Hepatocyte (in vitro differentiated cells): ENCODE data around the gene ROR1. TPM values are rescaled to one million over a fixed set of nuclear protein-coding genes. Genes with fewer than 3 reads are reported as not detected.

ENCODE experiments used
- DNase-seq: peaks from one replicate; pipeline ENCODE4 v3.0.0-alpha.2; 2016; ENCODE audit warnings: low spot score
- H2AFZ ChIP-seq: fragments of 200-600 bp; sonication (generic); 2 replicates; pipeline ENCODE4 v1.6.0; 2016; ENCODE audit warnings: antibody characterized with exemption, mild to moderate bottlenecking
- H3K27ac ChIP-seq: fragments of 200-600 bp; sonication (generic); 2 replicates; pipeline ENCODE4 v1.5.1; 2016; ENCODE audit warnings: mild to moderate bottlenecking
- H3K27me3 ChIP-seq: fragments of 200-600 bp; sonication (generic); 2 replicates; pipeline ENCODE4 v1.6.1; 2016
- H3K36me3 ChIP-seq: fragments of 200-600 bp; sonication (generic); replicated peaks from 2 replicates; pipeline ENCODE4 v1.5.1; 2016; ENCODE audit warnings: low read depth; ENCODE audit not compliant: insufficient read depth
- H3K4me1 ChIP-seq: fragments of 200-600 bp; sonication (generic); 2 replicates; pipeline ENCODE4 v1.5.1; 2016; ENCODE audit warnings: mild to moderate bottlenecking, moderate library complexity; ENCODE audit not compliant: insufficient read depth
- H3K4me2 ChIP-seq: fragments of 200-600 bp; sonication (generic); 2 replicates; pipeline ENCODE4 v1.6.0; 2016
- H3K4me3 ChIP-seq: fragments of 200-600 bp; sonication (generic); 2 replicates; pipeline ENCODE4 v1.5.1; 2016; ENCODE audit warnings: mild to moderate bottlenecking
- H3K79me2 ChIP-seq: fragments of 200-600 bp; sonication (generic); 2 replicates; pipeline ENCODE4 v1.6.0; 2017; ENCODE audit warnings: mild to moderate bottlenecking
- H3K9me2 ChIP-seq: fragments of 200-600 bp; sonication (generic); replicated peaks from 2 replicates; pipeline ENCODE4 v1.6.0; 2017; ENCODE audit warnings: mild to moderate bottlenecking; ENCODE audit not compliant: insufficient read depth
- H3K9me3 ChIP-seq: fragments of 200-600 bp; sonication (generic); 2 replicates; pipeline ENCODE4 v1.5.1; 2016; ENCODE audit warnings: low read depth, mild to moderate bottlenecking
- H4K20me1 ChIP-seq: fragments of 200-600 bp; sonication (generic); 2 replicates; pipeline ENCODE4 v1.6.0; 2016; ENCODE audit warnings: mild to moderate bottlenecking; ENCODE audit not compliant: insufficient read depth, poor library complexity, severe bottlenecking
- CTCF ChIP-seq: fragments of 200-600 bp; sonication (generic); IDR thresholded peaks from 2 replicates; pipeline ENCODE4 v1.5.1; 2016; ENCODE audit warnings: antibody characterized with exemption, mild to moderate bottlenecking; ENCODE audit not compliant: poor library complexity
- EZH2 ChIP-seq: fragments of 200-600 bp; sonication (generic); IDR thresholded peaks from 2 replicates; pipeline ENCODE4 v1.6.1; 2016; ENCODE audit warnings: antibody characterized with exemption, mild to moderate bottlenecking, borderline replicate concordance
- EZH2phosphoT487 ChIP-seq: fragments of 200-600 bp; sonication (generic); IDR thresholded peaks from one replicate; pipeline ENCODE4 v1.6.1; 2018; ENCODE audit warnings: antibody characterized with exemption, mild to moderate bottlenecking, low read depth, moderate library complexity; ENCODE audit not compliant: unreplicated experiment, severe bottlenecking
- WGBS: methylation state at CpG from one replicate; pipeline ENCODE4 v1.1.6; 2016; ENCODE audit warnings: low lambda C conversion rate; ENCODE audit errors: missing lambda C conversion rate; 5-methylcytosine and 5-hydroxymethylcytosine counted together
- polyA plus RNA-seq: library from polyadenylated mRNA; unstranded; fragments of >200 nt; fragmentation: Nextera tagmentation; extraction: Ambion mirVana; gene quantifications from 2 replicates; pipeline ENCODE4 v1.2.1, GENCODE V29; 2016
- total RNA-seq: library from RNA; depleted of rRNA; stranded (reverse); fragments of >200 nt; gene quantifications from 2 replicates; pipeline ENCODE4 v1.2.3, GENCODE V29; 2014

The ROR1 gene
- total and polyA plus RNA-seq, 2 experiments from 2014 or later, result 16.4 to 27.7 TPM

- Histone ChIP-seq H3K9me3 (no peaks in the 10 kb centered on the region), H3K4me2 (no peak overlapping the region), H3K36me3 (no peaks in the 10 kb centered on the region), H3K9me2 (no peaks in the 10 kb centered on the region), H3K79me2 (peaks cover 2% of the 10 kb centered on the region), H4K20me1 (no peaks in the 10 kb centered on the region), H3K27me3 (no peaks in the 10 kb centered on the region), H3K27ac (no peak overlapping the region), H3K4me1 (no peaks in the 10 kb centered on the region), H3K4me3 (no peak overlapping the region), H2AFZ (no peak overlapping the region)
- no peak for TF ChIP-seq EZH2
- TF ChIP-seq EZH2phosphoT487, result no peak
- TF ChIP-seq CTCF, result no peak
- no peak for DNase-seq
- 100% methylated on average over 1 of the region's 1 CpG for WGBS
These were observed 255.2 kb downstream of the ROR1 start for GRCh38 chr1:64029037-64029436.

DNA sequence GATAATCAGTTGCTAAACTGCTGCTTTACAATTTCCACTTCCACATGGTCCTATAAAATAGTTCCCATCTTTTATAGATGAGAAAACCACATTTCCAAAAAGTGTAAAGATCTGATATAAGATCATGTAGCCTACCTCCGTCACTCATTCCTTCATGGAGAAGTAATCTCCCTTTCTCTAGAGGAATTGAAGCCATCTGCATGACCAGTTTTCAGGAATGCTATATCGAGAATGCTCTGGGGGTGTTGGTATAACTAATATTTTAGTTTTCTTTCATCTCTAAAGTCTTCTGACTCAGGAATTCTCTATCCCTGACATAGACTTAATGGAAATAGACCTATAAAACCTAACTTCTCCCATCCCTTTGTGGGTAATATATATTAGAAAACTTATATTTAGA is 256.6 kb downstream of the ROR1 start:
- Histone ChIP-seq H3K9me3 (no peaks in the 10 kb centered on the region), H3K4me1 (no peaks in the 10 kb centered on the region), H4K20me1 (no peaks in the 10 kb centered on the region), H3K9me2 (no peaks in the 10 kb centered on the region), H3K4me3 (no peak overlapping the region), H3K36me3 (no peaks in the 10 kb centered on the region), H3K79me2 (peaks cover 2% of the 10 kb centered on the region), H2AFZ (no peak overlapping the region), H3K27ac (no peak overlapping the region), H3K27me3 (no peaks in the 10 kb centered on the region), H3K4me2 (no peak overlapping the region)
- 90% methylated on average over 2 of the region's 2 CpGs for WGBS
- TF ChIP-seq EZH2, result no peak
- no peak for TF ChIP-seq CTCF
- TF ChIP-seq EZH2phosphoT487, result no peak
- no peak for DNase-seq

DNA sequence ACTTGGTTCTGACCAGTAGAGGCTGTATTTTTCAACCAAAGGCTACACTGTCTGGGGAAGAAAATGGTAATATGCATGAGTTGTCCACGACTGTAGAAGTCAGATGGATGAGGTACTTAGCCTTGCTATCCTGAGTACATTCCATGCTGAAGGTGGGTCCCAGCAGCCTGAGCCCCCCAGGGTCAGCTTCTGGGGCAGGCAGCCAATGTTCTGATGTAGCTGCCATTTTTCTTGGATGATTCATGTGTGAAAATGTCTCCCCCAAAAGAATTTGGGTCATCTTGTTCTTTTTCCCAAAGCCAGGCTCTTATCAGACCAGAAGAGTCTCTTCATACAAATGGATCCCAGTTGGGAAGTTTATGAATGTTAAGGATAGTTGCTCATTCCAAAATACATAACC is 257.4 kb downstream of the ROR1 start:
- no peaks in the 10 kb centered on the region for H3K27me3 ChIP-seq
- no peaks in the 10 kb centered on the region for H3K36me3 ChIP-seq
- H4K20me1 ChIP-seq, result no peaks in the 10 kb centered on the region
- TF ChIP-seq CTCF (no peak), EZH2phosphoT487 (no peak), EZH2 (no peak)
- no peaks in the 10 kb centered on the region for H3K4me1 ChIP-seq
- WGBS, result 91% methylated on average over 1 of the region's 1 CpG
- H3K27ac ChIP-seq, result no peak overlapping the region
- H3K9me2 ChIP-seq, result no peaks in the 10 kb centered on the region
- DNase-seq, result no peak
- no peaks in the 10 kb centered on the region for H3K9me3 ChIP-seq
- peaks cover 2% of the 10 kb centered on the region for H3K79me2 ChIP-seq
- no peak overlapping the region for H3K4me2 ChIP-seq
- no peak overlapping the region for H2AFZ ChIP-seq
- H3K4me3 ChIP-seq, result no peak overlapping the region
